ENCODE data around the gene BAIAP3.

BAIAP3 gene

GRCh38 chr16:1366060-1366711, 32.7 kb downstream of the BAIAP3 start:
- H3K27ac ChIP-seq (replicated peaks), result no peak overlapping the region
- no peak overlapping the region for H3K4me3 ChIP-seq (replicated peaks; ENCODE audit: insufficient read depth, low read length)
- no peaks in the 10 kb centered on the region for H3K27me3 ChIP-seq (ENCODE audit: insufficient read depth, poor library complexity, severe bottlenecking)
- no peak for DNase-seq (ENCODE audit: low read depth in 1 of 2, low spot score in 1 of 2)
- TF ChIP-seq POLR2AphosphoS5 (IDR thresholded peaks at IDR 0.05; ENCODE audit: low read depth), result no peak

GRCh38 chr16:1366712-1367299, 33.4 kb downstream of the BAIAP3 start:
- no peak for TF ChIP-seq CTCF (IDR thresholded peaks at IDR 0.05; ENCODE audit: insufficient read depth, low read length)
- TF ChIP-seq SPI1 (IDR thresholded peaks at IDR 0.05; ENCODE audit: borderline replicate concordance, low read depth), result no peak
- no peak for TF ChIP-seq GABPA (IDR thresholded peaks at IDR 0.05; ENCODE audit: low read depth)
- no peak for TF ChIP-seq POLR2AphosphoS5 (IDR thresholded peaks at IDR 0.05; ENCODE audit: low read depth)
- no peak for TF ChIP-seq REST (IDR thresholded peaks at IDR 0.05; ENCODE audit: insufficient replicate concordance, low read depth)
- DNase-seq (ENCODE audit: low read depth in 1 of 2, low spot score in 1 of 2), result no peak
- H3K27me3 ChIP-seq (ENCODE audit: insufficient read depth, poor library complexity, severe bottlenecking), result no peaks in the 10 kb centered on the region
- H3K27ac ChIP-seq (replicated peaks), result no peak overlapping the region
- H3K4me3 ChIP-seq (replicated peaks; ENCODE audit: insufficient read depth, low read length), result no peak overlapping the region

- H3K27me3 ChIP-seq (ENCODE audit: insufficient read depth, poor library complexity, severe bottlenecking), result no peaks in the 10 kb centered on the region
- no peak for DNase-seq (ENCODE audit: low read depth in 1 of 2, low spot score in 1 of 2)
- TF ChIP-seq POLR2AphosphoS5 (IDR thresholded peaks at IDR 0.05; ENCODE audit: low read depth) (no peak), SPI1 (IDR thresholded peaks at IDR 0.05; ENCODE audit: borderline replicate concordance, low read depth) (no peak), REST (IDR thresholded peaks at IDR 0.05; ENCODE audit: insufficient replicate concordance, low read depth) (no peak), CTCF (IDR thresholded peaks at IDR 0.05; ENCODE audit: insufficient read depth, low read length) (no peak), GABPA (IDR thresholded peaks at IDR 0.05; ENCODE audit: low read depth) (no peak)
- H3K4me3 ChIP-seq (replicated peaks; ENCODE audit: insufficient read depth, low read length), result no peak overlapping the region
- H3K27ac ChIP-seq (replicated peaks), result no peak overlapping the region
These were observed 34.2 kb downstream of the BAIAP3 start for GRCh38 chr16:1367486-1368174.

Data from HL-60 (cell line).